GM15510 (cell line): Measurements from ENCODE around the gene CYBC1.

Source experiments
- POLR2A ChIP-seq: IDR thresholded peaks from 3 replicates; pipeline ENCODE4 v1.6.1; 2011; ENCODE audit warnings: borderline replicate concordance; ENCODE audit not compliant: insufficient read length; ENCODE audit errors: extremely low read depth

Gene CYBC1

DNA sequence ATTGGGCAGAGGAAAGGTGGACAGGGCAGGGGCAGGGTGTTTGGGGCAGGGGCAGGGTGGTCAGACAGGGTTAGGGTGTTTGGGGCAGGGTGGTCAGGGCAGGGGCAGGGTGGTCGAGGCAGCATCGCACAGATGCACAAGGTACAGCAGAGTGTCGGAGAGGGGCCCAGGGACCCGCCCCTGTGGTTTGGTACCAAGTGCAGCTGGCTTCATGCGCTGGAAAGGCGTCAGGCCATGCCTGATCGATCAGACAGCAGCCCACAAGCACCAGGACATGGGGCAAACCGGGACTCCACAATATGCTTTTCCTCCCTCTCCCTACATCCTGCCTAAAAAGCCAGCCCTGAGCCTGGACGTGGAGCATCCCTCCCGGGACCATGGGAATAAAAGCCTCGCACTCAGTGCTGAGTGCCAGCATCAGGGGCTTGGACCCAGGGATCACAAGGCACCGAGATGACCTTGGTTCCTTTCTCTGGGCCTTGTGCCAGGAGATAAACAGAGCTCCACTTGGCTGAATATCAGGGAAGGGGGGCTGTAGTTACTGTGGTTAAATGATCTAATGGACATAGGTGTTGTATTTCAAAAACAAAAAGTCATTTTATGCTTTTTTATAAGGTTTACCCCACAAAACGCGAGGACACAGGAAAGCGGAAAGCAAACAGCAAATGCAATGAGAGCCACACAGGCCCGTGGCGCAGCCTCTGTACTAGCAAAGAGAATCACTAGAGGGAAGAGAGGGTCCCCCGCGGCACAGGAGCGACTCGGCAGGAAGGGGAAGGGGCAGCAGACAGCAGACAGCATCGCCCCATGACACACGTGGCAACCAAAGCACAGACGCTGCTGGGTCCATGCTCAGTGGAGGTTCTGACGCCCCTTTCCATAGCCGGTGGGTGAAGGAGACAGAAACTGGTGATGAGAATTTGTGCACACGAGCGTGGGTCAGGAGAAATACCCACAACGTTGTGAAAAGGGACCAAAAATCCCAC lies 37.7 kb downstream of the CYBC1 start:
- TF ChIP-seq POLR2A: no peak

DNA sequence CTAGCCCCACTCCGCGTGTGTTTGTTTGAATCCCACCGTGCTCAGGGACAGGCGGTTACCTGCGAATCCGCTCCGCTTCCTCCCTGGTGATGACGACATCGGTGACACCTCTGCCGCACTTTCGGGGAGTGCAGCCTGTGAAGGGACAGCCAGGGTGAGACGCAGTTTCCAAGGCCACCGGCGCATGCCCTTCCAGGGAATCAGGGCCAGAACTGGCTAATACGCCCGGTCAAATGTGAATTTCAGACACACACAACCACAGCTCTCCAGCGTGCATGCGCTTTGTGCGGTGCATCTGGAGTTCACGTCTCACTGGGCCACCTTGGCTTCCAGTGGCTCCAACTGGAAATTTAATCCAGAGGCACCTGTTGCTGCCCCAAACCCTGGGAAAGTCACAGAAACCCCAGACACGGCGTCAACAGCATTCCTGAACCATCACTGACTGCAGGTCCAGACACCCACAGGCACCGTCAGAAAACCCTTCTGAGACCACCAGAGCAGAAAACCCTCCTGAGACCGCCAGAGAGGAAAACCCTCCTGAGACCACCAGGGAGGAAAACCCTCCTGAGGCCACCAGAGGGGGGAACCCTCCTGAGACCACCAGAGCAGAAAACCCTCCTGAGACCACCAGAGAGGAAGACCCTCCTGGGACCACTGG lies 39.0 kb downstream of the CYBC1 start:
- TF ChIP-seq POLR2A: no peak

DNA sequence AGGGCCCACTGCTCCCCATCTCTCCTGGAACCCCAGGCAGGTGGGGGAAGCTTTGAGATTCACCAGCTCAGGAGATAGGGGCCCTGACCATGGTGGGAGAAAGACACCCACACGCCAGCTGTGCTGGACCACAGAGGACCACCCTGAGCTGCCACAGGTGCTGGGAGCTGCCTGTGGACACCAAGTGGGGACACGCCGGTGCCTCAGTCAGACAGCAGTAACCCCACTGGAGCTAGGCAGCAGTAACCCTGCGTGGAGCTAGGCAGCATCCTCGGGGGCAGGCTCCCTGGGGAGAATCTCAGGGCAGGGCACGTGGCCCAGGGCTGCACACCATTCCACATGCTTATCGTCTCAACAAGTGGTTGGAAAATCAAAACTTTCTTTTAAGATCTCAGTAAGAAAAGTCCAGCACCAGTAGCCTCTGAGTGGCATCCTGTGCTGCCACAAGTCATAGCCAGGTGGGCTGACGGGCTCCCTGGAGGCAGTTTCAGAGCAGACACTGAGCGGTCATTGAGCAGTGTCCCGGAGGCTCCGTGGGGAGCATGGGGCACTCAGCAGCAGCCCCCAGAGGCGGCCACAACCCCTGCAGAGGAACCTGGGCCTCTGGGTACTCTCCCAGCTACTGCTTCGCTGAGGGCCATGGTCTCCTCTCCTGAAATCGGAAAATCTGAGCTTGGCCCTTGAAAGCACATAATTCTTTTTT lies 40.4 kb downstream of the CYBC1 start:
- no peak for TF ChIP-seq POLR2A

DNA sequence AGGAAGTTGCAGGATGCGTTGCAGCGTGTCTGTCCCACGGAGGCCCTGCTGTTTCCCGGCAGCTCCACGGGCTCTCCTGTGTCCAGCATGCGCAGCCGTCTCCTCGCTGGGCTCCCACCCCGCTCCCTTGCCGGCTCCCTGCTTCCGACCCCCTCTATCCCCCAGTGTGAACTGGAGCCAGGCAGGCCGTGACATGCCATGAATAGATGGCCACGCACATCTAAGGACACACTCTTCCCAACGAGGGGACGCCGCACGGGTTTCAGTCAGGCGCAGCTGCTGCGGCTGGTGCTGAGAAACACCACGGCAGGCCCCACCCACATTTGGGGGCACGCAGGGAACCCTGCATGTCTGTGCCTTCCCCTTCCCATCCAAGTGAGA lies 41.6 kb downstream of the CYBC1 start:
- no peak for TF ChIP-seq POLR2A

DNA sequence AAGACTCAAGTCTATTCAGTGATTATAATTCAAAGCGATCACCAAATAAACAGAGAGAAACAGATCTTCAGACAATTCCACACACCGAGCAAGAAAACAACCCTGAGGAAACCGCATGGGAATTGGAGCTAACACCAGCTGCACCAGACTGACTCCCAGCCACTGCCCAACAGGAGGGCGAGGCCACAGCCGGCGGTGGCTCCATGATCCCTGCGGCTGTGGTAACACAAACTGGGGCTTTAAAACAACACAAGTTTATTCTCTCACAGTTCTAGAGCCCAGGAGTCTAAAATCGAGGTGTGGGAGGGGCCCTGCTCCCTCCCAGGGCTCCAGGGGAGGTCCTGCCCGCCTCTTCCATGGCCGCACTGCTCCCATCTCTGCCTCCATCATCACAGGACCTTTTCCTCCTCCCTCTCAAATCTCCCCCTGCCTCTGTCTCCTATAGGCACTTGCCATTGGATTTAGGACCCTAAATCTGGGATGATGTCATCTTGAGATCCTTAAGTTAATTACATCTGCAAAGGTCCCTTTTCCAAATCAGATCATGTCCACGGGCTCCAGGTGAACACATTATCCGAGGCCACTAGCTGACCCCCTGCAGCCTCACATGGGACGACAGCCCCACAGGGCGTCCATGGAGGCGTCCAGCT lies 42.1 kb downstream of the CYBC1 start:
- no peak for TF ChIP-seq POLR2A

DNA sequence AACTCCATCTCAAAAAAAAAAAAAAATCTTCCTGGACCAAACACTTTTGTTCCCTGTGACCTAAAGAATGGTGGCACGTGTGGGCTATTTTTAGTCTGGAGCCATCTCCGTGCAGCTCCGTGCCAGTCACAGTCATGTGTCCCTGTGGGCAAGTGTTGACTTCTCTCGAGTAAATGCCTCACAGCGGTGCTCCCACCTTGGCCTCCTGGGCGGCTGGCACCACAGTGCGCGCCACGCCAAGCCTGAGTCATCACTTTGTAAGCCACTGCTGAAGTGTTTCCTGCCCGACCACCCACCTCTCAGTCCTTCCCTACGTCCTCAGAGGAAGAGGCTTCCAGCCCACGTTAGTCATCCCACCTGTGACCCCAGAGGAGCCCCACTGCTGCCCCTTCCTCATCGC lies 43.3 kb downstream of the CYBC1 start:
- no peak for TF ChIP-seq POLR2A

DNA sequence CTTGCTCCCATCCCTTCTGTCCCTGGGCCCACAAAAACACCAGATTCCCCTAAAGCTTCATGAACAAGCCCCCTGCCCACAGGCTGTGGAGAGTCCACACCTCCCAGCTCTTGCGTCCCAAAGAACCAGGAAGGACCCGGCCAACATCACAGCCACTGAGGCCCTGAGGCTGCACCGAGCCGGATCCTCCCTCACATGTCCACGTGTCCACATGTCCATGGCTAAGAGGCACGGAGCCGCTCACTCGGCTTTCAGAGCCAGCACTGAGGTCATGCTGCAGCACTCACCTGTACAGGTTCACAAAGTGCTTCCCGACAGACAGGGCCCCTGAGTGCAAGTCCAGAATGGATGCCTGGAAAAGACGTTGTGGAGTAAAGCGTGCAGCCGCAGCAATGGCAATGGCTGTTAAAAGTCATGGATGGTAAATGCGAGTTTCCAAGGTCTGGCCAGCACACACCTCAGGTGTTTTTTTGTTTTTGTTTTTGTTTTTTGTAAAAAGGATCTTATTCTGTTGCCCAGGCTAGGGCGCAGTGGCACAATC lies 44.4 kb downstream of the CYBC1 start:
- no peak for TF ChIP-seq POLR2A

DNA sequence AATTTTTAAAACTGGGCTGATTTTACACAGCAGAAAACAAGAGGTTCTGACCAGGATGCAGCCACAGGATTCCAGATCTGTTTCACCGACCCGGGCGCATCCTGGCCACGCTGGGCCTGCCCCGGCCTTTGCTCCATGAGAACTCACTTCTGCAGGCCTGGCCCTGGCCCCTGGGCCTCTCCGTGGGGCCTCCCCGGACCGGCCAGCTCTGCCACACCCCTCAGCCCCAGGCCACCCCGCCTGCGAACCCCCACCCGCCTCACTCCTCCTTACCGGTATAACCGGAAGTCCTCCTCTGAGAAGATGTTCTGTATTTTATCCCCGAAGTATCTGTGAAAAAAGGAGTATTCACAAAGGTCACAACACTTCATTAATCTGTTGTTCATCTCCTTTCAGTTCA lies 45.5 kb downstream of the CYBC1 start:
- no peak for TF ChIP-seq POLR2A

DNA sequence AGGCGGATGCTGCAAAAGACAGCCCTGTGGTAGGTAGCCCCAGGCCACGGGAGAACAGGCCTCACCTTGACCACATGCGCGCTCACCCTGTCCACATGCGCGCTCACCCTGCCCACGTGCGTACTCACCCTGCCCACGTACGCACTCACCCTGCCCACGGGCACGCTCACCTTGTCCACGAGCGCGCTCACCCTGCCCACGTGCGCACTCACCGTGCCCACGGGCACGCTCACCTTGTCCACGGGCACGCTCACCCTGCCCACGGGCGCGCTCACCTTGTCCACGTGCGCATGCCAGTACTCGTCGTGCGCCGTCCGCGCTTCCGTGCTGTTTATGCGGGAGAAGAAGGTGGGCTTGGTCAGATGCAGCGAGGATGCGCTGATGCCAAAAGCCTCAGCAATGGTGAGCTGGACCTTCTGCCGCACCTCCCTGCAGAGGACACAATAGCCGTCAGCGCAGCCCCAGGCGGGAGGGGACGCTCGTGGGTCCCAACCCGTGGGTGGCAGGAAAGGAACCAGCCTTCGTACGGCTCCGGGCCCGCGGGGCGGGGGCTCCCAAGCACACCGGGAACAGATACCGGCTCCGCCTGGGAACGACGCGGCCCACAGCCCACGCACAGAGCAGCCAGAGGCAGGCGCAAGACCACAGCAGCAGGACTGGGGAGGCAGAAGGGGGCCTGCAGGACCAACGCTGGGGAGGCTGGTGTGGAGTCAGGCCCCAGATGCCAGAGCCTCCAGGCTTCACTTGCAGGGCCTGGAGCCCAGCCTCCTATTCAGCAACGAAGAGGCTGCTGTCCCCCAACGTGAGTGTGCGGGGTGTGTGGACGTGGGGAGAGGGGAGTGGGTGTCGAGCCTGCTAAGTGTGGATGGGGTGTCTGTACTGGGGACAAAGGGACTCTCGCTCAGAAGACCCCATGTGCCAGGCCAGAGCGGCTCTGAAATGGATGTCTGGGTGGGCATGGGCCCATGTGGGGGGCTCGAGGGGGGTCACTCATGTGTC lies 46.6 kb downstream of the CYBC1 start:
- no peak for TF ChIP-seq POLR2A

DNA sequence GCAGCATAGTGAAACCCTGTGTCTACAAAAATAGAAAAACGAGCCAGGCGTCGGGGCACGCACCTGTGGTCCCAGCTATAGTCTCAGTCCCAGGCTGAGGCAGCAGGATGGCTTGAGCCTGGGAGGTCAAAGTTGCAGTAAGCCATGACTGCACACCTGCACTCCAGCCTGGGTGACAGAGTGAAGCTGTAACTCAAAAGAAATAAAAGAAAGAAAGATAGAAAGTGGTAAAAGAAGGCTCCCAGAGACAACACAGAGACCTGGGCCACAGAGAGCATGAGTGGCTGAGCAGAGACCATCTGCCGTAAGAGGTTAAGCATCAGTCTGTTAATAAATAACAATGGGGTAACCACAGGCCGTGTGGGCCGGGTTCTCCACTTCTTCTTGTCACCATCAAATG lies 47.7 kb downstream of the CYBC1 start:
- no peak for TF ChIP-seq POLR2A

DNA sequence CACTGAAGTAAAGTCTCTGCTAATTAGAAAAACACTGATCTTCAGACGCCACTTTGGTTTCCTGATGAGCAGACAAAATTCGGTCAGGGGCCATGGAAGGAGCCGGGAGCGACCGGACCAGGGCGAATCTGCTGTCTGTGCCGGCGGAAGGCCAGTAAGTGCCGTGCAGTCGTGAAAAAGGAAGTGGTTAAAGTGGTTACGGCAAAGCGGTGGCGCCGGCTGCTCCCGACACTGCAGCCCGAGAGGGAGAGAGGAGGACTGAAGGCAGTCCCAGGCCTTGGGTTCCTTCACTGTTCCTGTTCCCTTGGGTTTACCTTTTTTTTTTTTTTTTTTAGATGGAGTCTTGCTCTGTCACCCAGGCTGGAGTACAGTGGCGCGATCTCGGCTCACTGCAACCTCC lies 49.7 kb downstream of the CYBC1 start:
- no peak for TF ChIP-seq POLR2A

DNA sequence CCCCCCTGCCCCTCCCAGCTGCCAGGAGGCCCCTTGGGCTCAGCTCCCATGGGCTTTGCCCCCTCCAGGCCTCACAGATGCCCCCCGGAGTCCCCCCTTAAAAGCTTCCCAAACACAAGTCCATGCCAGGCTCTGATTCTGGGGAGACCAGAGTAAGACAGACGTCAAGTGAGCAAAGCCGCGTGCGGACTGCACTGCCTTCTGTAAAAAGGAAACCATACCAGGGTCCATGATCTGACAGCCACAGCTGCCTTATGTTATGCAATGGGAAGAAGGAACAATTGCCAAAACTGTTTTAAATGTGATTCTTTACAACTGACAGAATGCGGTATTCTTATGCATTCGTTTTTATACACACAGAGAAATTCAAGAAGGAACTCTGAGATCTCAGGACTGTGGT lies 50.3 kb downstream of the CYBC1 start:
- no peak for TF ChIP-seq POLR2A

DNA sequence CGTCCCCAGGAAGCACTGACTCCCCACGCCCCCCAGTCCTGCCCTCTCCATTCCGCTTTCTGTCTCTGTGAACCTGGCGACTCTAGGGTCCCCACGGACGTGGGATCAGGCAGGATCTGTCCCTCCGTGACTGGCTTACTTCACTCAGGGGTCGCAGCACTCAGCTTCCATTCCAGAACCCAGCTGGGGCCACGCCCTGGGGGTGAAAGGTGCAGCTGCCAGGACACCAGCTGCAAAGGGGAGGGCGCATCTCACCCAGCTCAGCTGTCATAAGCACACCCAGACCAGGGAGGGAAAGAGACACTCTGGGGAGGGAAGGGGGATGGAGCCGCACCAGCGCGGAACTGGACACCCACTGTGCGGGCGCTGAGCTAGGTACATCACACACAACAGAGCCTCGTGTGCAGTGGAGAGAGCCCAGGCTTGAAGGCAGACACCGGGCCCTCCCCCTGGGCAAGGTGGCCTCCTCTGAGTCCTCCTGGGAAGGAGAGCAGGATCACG lies 50.9 kb downstream of the CYBC1 start:
- TF ChIP-seq POLR2A: no peak
